OCI-M1 (cell line): ENCODE measurements around the gene PLD4.

Source experiments
- DNase-seq: peaks from one replicate; lab custom pipeline; 2025; lab: John Stamatoyannopoulos, UW

The PLD4 gene

GRCh38 chr14:104928391-104929133, 3.9 kb downstream of the PLD4 start:
- no peak for DNase-seq

- no peak for DNase-seq
Measured at GRCh38 chr14:104929268-104930230, 4.9 kb downstream of the PLD4 start.

GRCh38 chr14:104930526-104931303, 6.0 kb downstream of the PLD4 start:
- DNase-seq, result no peak

GRCh38 chr14:104931304-104931770, 6.7 kb downstream of the PLD4 start:
- no peak for DNase-seq

- no peak for DNase-seq
Measured at GRCh38 chr14:104931771-104932675, 7.3 kb downstream of the PLD4 start.

GRCh38 chr14:104932676-104933631, 8.3 kb downstream of the PLD4 start:
- DNase-seq, result peak; percentile 87

GRCh38 chr14:104933746-104934733, 9.4 kb downstream of the PLD4 start:
- no peak for DNase-seq

- DNase-seq, result no peak
Measured at GRCh38 chr14:104935026-104935650, 10.5 kb downstream of the PLD4 start.

- DNase-seq, result no peak
Measured at GRCh38 chr14:104935955-104936354, 11.3 kb downstream of the PLD4 start.

GRCh38 chr14:104936361-104937155, 11.9 kb downstream of the PLD4 start:
- no peak for DNase-seq

GRCh38 chr14:104937161-104937560, 12.5 kb downstream of the PLD4 start:
- DNase-seq, result no peak

GRCh38 chr14:104937694-104938365, 13.2 kb downstream of the PLD4 start:
- DNase-seq, result no peak

- DNase-seq, result no peak
Measured at GRCh38 chr14:104938436-104938835, 13.8 kb downstream of the PLD4 start.

- DNase-seq, result no peak
Measured at GRCh38 chr14:104938960-104939359, 14.3 kb downstream of the PLD4 start.

- DNase-seq, result no peak
Measured at GRCh38 chr14:104939666-104940410, 15.2 kb downstream of the PLD4 start.
